ENCODE measurements around the gene PER2.

PER2 gene

GRCh38 chr2:238308177-238308576 lies 19.8 kb upstream of the PER2 start:
- DNase-seq: no peak

- DNase-seq: no peak
Observed at GRCh38 chr2:238306672-238306998, 18.2 kb upstream of the PER2 start.

GRCh38 chr2:238305965-238306671 lies 17.7 kb upstream of the PER2 start:
- no peak for DNase-seq

GRCh38 chr2:238305092-238305862 lies 16.9 kb upstream of the PER2 start:
- no peak for DNase-seq

DNA sequence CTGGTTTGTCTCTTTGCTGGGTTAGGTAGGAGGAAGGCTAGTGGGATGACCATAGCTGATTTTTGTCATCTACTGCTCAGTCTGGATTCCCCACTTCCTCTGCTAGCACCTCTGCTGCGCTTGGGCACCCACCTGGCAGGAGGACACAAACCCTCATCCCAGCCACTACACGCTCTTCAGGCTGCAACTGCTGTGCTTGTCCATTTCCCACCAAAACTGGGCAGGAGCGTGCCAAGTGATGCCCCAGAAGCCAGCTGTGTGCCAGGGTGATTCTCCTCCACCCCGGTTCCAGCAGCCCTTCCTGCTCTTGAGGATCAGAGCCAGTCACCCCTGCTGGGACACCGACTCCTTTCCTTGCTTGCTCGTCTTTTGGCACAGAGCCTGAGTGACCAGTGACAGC lies 15.7 kb upstream of the PER2 start:
- DNase-seq: no peak

DNA sequence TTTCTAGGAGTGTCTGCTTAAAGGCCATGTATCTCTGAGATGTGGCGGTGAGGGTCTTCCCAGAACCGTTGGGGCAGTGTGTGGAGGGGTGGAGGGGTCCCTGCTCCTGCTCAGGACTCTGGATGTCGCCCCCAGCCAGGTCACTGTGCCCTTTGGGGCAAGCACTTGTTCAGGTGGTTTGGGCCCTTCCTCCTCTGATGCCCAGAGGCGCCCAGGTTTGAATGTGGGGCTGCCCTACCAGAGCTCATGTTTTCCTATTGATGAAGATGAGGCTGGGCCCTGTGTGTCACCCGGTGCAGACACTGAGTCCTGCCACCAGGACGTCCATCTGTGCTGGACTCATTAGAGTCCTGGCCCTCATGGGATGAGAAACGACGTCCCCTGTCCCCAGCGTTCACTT lies 14.3 kb upstream of the PER2 start:
- DNase-seq: no peak

DNA sequence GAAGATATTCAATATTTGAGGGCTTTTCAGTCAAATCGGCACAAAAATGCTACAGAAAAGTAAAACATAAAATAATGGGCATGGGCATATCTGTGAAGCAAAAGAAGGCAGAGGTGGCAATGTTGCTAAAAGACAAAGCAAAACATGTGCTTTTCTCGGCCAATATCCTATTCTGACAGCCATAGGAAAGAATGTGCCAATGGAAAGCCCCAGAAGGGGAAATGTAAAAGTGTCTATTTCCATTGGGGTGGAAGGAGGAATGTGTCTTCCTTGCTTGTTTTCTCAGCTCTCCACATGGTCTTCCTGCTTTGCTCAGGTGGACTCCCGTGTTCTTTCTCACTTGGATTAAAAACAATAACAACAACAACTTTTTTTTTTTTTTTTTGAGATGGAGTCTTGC lies 13.7 kb upstream of the PER2 start:
- no peak for DNase-seq

- no peak for DNase-seq
Observed at GRCh38 chr2:238299803-238300202, 11.4 kb upstream of the PER2 start.

DNA sequence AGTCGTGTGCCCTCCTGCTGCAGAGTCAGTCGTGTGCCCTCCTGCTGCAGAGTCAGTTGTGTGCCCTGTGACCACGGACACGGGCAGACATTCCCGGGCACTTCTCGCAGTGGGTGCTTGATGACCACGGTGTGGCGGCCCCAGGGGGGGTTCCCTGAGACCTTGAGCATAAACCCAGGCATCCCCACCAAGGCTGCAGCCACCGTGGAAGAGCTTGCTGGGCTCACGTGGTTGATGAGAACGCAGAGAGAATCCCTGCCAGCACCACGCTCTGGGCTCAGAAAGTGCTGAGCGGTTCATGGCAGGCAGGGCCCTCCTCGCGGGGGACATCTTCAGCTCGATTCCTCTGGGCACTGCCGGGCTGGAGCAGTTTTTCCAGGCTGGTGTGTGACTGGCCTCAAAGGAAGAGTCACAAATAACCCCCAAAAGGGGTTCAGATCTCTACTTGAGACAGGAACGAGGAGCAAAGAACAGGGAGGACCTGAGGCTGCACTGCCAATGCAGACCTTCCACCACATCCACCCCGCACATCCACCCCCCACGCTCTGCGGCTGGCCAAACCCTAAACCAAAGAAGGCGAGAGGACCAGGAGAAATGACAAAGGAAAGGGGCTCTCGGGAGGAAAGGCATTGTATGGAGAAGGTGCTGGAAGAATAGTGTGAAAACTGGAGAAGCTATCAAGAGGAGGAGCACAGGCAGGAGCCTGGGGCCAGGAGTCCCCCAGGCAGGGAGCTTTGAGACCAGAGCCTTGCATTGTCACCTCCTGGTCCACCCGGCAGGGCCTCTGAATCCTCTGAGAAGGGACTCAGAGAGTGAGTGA lies 8.4 kb upstream of the PER2 start:
- DNase-seq: no peak

DNA sequence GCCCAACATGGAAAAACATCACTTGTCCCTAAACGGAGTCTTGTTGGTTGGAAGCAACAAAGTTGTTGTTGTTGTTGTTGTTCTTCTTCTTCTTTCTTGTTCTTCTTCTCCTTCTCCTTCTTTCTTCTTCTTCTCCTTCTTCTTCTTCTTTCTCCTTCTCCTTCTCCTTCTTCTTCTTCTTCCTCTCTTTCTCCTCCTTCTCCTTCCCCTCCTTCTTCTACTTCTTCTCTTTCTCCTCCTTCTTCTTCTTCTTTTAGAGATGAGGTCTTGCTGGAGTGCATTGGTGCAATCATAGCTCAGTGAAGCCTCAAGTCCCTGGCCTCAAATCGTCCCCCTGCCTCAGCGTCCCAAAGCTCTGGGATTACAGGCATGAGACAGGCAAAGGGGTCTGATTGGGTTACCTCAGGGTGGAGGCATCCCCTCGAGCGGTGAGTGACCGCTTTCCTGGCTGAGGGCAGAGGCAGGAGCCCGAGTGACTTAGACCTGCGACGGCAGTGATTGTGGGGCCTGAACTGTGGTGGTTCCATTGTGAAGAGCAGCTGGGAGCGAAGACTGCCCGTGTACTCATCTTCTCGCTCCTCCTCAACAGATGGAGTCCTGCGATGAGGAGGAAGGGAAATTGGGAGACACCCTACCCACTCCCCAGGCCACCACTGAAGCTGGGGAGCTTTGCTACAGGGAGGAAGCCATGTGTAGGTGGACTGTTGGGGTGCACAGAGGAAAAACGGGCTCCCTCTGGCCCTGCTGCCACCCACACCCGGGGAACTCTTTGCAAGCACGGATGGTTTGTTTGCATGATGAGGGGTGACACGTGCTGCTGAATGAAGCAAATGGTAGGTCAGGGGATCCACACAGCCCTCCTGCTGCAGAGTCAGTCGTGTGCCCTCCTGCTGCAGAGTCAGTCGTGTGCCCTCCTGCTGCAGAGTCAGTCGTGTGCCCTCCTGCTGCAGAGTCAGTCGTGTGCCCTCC lies 7.0 kb upstream of the PER2 start:
- no peak for DNase-seq

- DNase-seq: no peak
Observed at GRCh38 chr2:238294393-238295143, 6.2 kb upstream of the PER2 start.

DNA sequence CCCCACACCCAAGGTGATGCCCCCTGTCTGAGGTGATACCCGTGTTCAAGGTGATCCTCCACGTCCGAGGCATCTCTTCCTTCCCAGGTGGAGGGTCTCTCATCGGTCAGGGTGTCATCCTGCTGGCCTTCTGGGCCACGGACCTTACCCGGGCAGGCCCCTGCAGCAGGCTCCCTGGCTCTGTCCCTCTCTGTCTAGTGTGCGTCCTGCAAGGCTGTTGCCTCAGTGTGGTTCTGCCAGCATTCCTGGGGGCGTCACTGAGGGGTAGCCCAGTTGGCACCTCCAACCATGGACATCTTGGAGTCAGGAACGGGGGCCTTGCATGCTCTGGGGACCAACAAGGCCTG lies 5.6 kb upstream of the PER2 start:
- DNase-seq: no peak

- DNase-seq: no peak
Observed at GRCh38 chr2:238291550-238292281, 3.3 kb upstream of the PER2 start.

DNA sequence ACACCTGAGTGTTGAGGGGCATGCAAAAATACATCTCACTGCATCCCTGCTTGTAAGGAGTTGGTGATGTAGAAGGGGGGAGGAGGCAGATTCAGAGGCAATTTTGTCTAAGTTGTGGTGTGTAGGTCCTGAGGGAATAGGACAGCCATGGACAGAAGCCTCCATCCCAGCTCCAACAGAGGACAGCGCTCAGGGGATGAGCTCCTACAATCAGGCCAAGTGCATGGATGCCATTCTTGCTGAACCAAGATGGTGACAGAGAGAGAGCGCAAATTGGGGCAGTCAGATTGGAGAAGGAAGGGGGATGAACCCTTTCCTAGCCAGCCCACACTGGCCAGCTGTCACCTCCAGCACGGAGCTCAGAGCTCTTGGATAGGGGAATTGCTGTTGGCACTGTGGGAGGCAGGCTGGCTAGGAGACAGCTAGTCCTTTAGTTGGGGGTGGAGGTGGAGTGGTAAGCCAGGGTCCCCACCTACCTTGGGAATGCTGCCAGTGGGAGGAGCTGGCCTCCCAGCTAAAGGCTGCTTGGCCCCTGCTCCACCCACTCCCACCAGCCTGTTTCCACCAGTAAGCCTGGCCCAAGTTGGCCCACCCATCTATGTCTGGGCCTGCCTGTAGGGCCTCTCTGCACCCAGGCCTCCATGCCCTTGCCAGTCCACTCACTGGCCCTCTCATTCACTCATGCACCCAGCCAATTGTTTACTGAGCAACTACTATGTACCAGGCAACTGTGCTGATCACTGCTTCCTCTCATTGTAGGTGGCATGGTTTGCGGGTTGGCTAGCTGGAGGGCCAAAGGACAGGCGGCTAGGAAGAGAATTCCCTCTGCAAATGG lies 2.5 kb upstream of the PER2 start:
- no peak for DNase-seq

DNA sequence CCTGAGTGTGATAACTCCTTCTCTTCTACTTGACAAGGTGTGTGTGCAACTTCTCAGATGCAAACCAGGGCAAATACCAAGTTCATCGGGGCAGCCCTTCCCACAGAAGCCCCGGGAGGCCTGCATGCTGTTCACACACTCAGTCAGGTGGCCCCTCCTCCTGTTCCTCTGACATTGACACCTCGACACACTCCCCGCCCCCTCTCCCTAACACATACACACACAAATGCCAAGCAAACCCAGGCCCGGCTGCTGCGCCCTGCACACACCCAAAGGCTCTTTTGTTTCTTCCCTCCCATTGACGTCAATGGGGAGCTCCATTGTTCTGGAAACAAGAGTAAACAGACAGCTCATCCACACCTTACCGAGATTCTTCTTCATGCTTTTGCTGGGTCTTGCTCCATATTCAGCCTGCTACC lies 1.7 kb upstream of the PER2 start:
- DNase-seq: peak in 26 of 56 donors; percentile 9 to 71 (median 29)

DNA sequence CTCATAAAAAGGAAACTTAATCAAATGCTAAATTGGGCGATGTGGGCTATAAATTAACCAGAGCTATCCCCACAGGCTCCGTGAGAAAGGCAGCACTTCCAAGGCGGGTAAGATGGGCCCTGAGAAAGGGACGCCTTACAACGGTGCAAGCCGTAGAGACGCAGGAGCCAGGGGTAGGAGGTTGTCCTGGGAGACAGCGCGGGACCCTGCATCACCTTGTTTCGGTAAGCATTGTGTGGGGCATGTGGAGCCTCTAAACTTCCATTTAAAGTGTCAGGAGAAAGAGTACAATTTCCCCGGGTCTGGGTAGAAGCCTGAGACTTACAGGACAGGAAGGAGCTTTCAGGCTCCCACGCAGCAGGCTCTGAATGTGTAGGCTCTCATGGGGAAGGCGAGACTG lies 1.2 kb upstream of the PER2 start:
- no peak for DNase-seq

DNA sequence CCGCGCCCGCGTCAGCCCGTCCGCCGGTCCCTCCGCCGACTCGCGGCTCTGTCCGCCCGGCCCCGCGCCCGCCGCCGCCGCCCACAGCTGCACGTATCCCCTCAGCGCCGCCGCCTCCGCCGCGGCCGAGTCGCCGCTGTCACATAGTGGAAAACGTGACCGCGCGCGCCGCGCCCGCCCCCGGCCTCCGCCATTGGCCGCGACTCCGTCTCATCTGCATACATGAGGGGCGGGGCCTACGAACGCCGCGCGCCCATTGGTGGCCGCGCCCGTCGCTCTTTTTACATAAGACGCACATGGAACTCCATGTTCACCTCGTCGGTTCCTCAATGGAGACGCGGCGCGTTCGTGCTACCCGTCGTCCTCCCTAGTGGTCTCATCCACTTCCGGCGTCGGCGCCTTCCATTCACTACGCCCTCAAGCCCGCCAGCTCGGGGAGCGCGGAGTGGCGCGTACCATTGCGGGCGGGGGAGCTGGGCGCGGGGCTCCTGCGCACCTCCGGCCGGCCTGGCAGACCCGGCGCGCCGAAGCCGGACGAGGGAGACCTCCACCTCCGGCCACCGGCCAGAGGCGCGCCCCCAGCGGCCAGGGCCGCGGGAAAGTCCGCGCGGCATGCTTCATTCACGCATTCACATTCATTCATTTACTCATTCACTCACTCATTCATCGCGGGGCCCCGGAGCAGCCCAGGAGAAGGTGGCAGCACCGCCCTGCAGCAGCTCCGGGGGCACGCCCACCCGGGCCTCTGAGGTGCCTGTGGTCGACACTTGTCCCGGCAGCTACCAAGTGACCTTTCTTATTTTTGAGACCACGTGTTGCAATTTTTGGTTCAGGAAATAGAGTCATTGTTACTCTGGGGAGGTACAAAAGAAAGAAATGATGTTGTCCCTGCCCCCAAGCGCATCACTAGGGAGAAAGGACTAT lies 502 bp upstream of the PER2 start:
- peak; percentile 79 to 99 (median 95) for DNase-seq

Data from nucleus accumbens (tissue), 56 donors.